OCI-LY3 (cell line): Measurements from ENCODE around the gene EFCAB13.

Experiments
- H2AFZ ChIP-seq: fragments of 200-600, 300-600 bp; shearing (Covaris generic); 2 replicates; pipeline ENCODE4 v1.6.0; 2014; ENCODE audit warnings: antibody characterized with exemption, low read depth, low read length
- H3K27ac ChIP-seq: fragments of 200-600, 300-600 bp; sonication (generic); 2 replicates; pipeline ENCODE4 v1.5.1; 2014; ENCODE audit warnings: mild to moderate bottlenecking, low read length, moderate library complexity, mixed read lengths
- H3K27me3 ChIP-seq: fragments of 200-600, 300-600 bp; sonication (generic); 2 replicates; pipeline ENCODE4 v1.6.1; 2014; ENCODE audit warnings: low read depth, low read length, mixed read lengths
- H3K36me3 ChIP-seq: fragments of 200-600, 300-600 bp; sonication (generic); replicated peaks from 2 replicates; pipeline ENCODE3; 2014; ENCODE audit warnings: low read depth, low read length, mixed read lengths
- H3K4me1 ChIP-seq: fragments of 300-600, 200-600 bp; sonication (generic); 2 replicates; pipeline ENCODE4 v1.6.1; 2014; ENCODE audit warnings: low read length, mixed read lengths
- H3K4me2 ChIP-seq: fragments of 200-600, 300-600 bp; sonication (generic); 2 replicates; pipeline ENCODE4 v1.6.1; 2014; ENCODE audit warnings: low read length, mixed read lengths
- H3K4me3 ChIP-seq: fragments of 300-600, 200-600 bp; sonication (generic); 2 replicates; pipeline ENCODE4 v1.5.1; 2014; ENCODE audit warnings: antibody characterized with exemption, mild to moderate bottlenecking, low read length, moderate library complexity
- H3K79me2 ChIP-seq: fragments of 300-600, 200-600 bp; shearing (Covaris generic); 2 replicates; pipeline ENCODE4 v1.6.1; 2014; ENCODE audit warnings: mild to moderate bottlenecking, low read length, mixed read lengths
- H3K9ac ChIP-seq: fragments of 300-600, 200-600 bp; shearing (Covaris generic); 2 replicates; pipeline ENCODE4 v1.6.0; 2014; ENCODE audit warnings: mild to moderate bottlenecking, low read length, moderate library complexity
- H3K9me3 ChIP-seq: fragments of 200-600, 300-600 bp; shearing (Covaris generic); 2 replicates; pipeline ENCODE4 v1.6.1; 2014; ENCODE audit warnings: low read length, mixed read lengths; ENCODE audit not compliant: insufficient read depth
- H4K20me1 ChIP-seq: fragments of 200-600, 300-600 bp; sonication (generic); 2 replicates; pipeline ENCODE4 v1.6.1; 2016; ENCODE audit warnings: low read length, mixed read lengths; ENCODE audit not compliant: insufficient read depth
- EZH2phosphoT487 ChIP-seq: fragments of 200-600 bp; shearing (Covaris generic); IDR thresholded peaks from 2 replicates; pipeline ENCODE4 v1.6.1; 2018; ENCODE audit warnings: antibody characterized with exemption, mixed run types, low read depth
- TF ChIP-seq, protein P1 (sequence below): fragments of 200-600, 300-600 bp; sonication (generic); IDR thresholded peaks from 2 replicates; pipeline ENCODE4 v1.5.1; 2014; ENCODE audit warnings: antibody characterized with exemption, low read length, low read depth

Gene EFCAB13

DNA sequence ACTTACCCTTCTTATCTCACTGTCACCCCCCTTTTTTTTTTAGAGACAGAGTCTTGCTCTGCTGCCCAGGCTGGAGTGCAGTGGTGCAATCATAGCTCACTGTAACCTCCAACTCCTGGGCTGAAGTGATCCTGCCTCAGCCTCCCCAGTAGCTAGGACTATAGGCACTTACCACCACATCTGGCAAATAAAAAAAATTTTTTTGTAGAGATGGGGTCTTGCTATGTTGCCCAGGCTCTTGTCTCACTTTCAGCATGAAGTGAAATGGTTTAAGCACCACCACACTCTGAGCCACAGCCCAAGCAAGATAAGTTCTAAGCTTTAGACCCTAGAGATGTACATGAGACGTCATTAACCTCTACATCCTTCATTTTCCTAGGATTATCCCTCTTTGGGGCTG, 34.5 kb upstream of the EFCAB13 start:
- Histone ChIP-seq H3K9ac (no peak overlapping the region), H3K27me3 (no peaks in the 10 kb centered on the region), H2AFZ (no peak overlapping the region), H3K4me3 (no peak overlapping the region), H3K4me2 (no peak overlapping the region), H3K79me2 (no peaks in the 10 kb centered on the region), H3K4me1 (peaks cover 43% of the 10 kb centered on the region), H4K20me1 (no peaks in the 10 kb centered on the region), H3K27ac (no peak overlapping the region), H3K36me3 (no peaks in the 10 kb centered on the region), H3K9me3 (no peaks in the 10 kb centered on the region)
- TF ChIP-seq, protein P1, sequence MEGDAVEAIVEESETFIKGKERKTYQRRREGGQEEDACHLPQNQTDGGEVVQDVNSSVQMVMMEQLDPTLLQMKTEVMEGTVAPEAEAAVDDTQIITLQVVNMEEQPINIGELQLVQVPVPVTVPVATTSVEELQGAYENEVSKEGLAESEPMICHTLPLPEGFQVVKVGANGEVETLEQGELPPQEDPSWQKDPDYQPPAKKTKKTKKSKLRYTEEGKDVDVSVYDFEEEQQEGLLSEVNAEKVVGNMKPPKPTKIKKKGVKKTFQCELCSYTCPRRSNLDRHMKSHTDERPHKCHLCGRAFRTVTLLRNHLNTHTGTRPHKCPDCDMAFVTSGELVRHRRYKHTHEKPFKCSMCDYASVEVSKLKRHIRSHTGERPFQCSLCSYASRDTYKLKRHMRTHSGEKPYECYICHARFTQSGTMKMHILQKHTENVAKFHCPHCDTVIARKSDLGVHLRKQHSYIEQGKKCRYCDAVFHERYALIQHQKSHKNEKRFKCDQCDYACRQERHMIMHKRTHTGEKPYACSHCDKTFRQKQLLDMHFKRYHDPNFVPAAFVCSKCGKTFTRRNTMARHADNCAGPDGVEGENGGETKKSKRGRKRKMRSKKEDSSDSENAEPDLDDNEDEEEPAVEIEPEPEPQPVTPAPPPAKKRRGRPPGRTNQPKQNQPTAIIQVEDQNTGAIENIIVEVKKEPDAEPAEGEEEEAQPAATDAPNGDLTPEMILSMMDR = no peak
- TF ChIP-seq EZH2phosphoT487 = no peak

- Histone ChIP-seq H3K36me3 (no peaks in the 10 kb centered on the region), H3K9me3 (no peaks in the 10 kb centered on the region), H3K4me2 (no peak overlapping the region)
Observed at GRCh38 chr17:47290870-47291241, 32.9 kb upstream of the EFCAB13 start.

DNA sequence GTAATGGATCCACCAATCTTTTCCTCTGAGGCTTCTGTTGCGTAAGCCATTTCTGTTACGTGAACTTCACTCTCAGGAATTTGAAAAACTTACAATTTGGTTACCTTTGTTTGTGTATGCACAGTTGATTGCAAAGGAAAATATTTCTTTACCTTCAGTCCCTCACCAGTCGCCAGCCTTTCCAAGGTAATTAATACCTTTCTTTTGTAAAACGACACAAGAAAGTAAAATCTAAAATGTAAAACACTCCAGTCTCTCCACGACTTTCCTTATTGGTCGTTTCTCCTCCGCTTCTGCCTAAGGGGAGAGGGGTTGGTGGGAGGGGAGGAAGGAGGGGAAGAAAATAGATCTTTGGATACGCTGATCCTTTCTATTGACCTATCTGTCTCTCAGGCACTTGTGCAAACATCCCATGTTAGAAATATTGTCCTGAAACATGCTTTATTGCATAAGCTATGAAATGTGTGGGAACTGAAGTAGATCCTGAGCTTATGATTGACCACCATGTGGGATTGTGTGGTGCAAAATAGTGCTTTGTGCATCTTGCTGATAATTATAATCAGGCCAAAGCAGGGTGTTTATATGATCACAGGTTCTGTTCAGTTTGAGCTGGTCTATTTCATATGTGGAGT, 32.4 kb upstream of the EFCAB13 start:
- Histone ChIP-seq H3K27me3 (no peaks in the 10 kb centered on the region), H4K20me1 (no peaks in the 10 kb centered on the region), H3K79me2 (no peaks in the 10 kb centered on the region), H2AFZ (no peak overlapping the region), H3K36me3 (no peaks in the 10 kb centered on the region), H3K4me2 (no peak overlapping the region), H3K9ac (no peak overlapping the region), H3K9me3 (no peaks in the 10 kb centered on the region), H3K4me1 (peaks cover 33% of the 10 kb centered on the region), H3K27ac (no peak overlapping the region), H3K4me3 (no peak overlapping the region)
- TF ChIP-seq, protein P1 = no peak
- TF ChIP-seq EZH2phosphoT487 = no peak

More at GRCh38 chr17:47290870-47291241, 32.9 kb upstream of the EFCAB13 start:
- no peak for TF ChIP-seq EZH2phosphoT487
- no peaks in the 10 kb centered on the region for H3K79me2 ChIP-seq
- H3K9ac ChIP-seq = no peak overlapping the region
- H3K4me1 ChIP-seq = peaks cover 38% of the 10 kb centered on the region
- H3K27me3 ChIP-seq = no peaks in the 10 kb centered on the region
- no peak overlapping the region for H2AFZ ChIP-seq
- no peaks in the 10 kb centered on the region for H4K20me1 ChIP-seq
- no peak overlapping the region for H3K4me3 ChIP-seq
- no peak overlapping the region for H3K27ac ChIP-seq

- Histone ChIP-seq H3K27me3 (no peaks in the 10 kb centered on the region), H3K4me1 (peaks cover 25% of the 10 kb centered on the region), H3K9me3 (no peaks in the 10 kb centered on the region), H3K9ac (no peak overlapping the region), H4K20me1 (no peaks in the 10 kb centered on the region), H3K79me2 (no peaks in the 10 kb centered on the region), H2AFZ (no peak overlapping the region), H3K4me3 (no peak overlapping the region), H3K4me2 (no peak overlapping the region), H3K36me3 (no peaks in the 10 kb centered on the region), H3K27ac (no peak overlapping the region)
- TF ChIP-seq EZH2phosphoT487 = no peak
- TF ChIP-seq, protein P1 = no peak
Observed at GRCh38 chr17:47292206-47292605, 31.5 kb upstream of the EFCAB13 start.
